GM12878 (cell line): ENCODE data around the gene ARAP2.

Experiments
- CHD2 ChIP-seq: IDR thresholded peaks from 2 replicates; pipeline ENCODE4 v1.6.1; 2011; ENCODE audit warnings: low read depth, low read length, improper control_type of control experiment, borderline replicate concordance
- CTCF ChIP-seq, 3 experiments: IDR thresholded peaks in 2 of 3; conservative IDR thresholded peaks in 1 of 3; 2 replicates each; pipeline ENCODE4 v1.5.1; 2011; ENCODE audit warnings: low read depth in 3 of 3, low read length in 3 of 3, mild to moderate bottlenecking in 3 of 3, control low read depth in 2 of 3, moderate library complexity in 2 of 3, inconsistent platforms in 1 of 3, mixed read lengths in 1 of 3; ENCODE audit not compliant: control insufficient read depth in 2 of 3, insufficient read depth in 1 of 3; ENCODE audit errors: extremely low read depth in 1 of 3
- ELK1 ChIP-seq: IDR thresholded peaks from 2 replicates; pipeline ENCODE4 v1.6.1; 2012; ENCODE audit warnings: low read depth, low read length, improper control_type of control experiment
- ETV6 ChIP-seq, 2 experiments: fragments of 450-650 bp in 1 of 2; IDR thresholded peaks in 1 of 2; conservative IDR thresholded peaks in 1 of 2; 2 replicates each; pipeline ENCODE4 v1.6.1; 2014; ENCODE audit warnings: antibody characterized with exemption in 1 of 2, borderline replicate concordance in 1 of 2, low read depth in 1 of 2, mild to moderate bottlenecking in 1 of 2, moderate library complexity in 1 of 2
- EZH2 ChIP-seq: IDR thresholded peaks from 2 replicates; pipeline ENCODE4 v1.6.1; 2012; ENCODE audit warnings: low read depth, mild to moderate bottlenecking, control low read depth, inconsistent platforms, low read length, borderline replicate concordance; ENCODE audit not compliant: control insufficient read depth
- IRF3 ChIP-seq: fragments of 450-650 bp; IDR thresholded peaks from 2 replicates; pipeline ENCODE4 v1.6.1; 2014; ENCODE audit warnings: mild to moderate bottlenecking
- KAT2A ChIP-seq: conservative IDR thresholded peaks from 2 replicates; pipeline ENCODE4 v1.6.1; 2011; ENCODE audit warnings: low read depth, low read length; ENCODE audit not compliant: control insufficient read depth
- POLR2AphosphoS2 ChIP-seq: IDR thresholded peaks from 2 replicates; pipeline ENCODE4 v1.6.1; 2011; ENCODE audit warnings: low read depth, mild to moderate bottlenecking, low read length, improper control_type of control experiment, moderate library complexity
- RAD21 ChIP-seq: IDR thresholded peaks from 2 replicates; pipeline ENCODE4 v1.6.1; 2011; ENCODE audit warnings: mild to moderate bottlenecking, low read depth, low read length, moderate library complexity; ENCODE audit not compliant: insufficient read depth
- SPI1 ChIP-seq: IDR thresholded peaks from 2 replicates; pipeline ENCODE4 v1.6.1; 2011; ENCODE audit warnings: low read depth, mild to moderate bottlenecking, low read length, moderate library complexity, borderline replicate concordance; ENCODE audit not compliant: insufficient read depth
- SUZ12 ChIP-seq: fragments of 200-600 bp; sonication (generic); IDR thresholded peaks from one replicate; pipeline ENCODE4 v1.6.1; 2018; ENCODE audit warnings: antibody characterized with exemption, mild to moderate bottlenecking; ENCODE audit not compliant: unreplicated experiment
- TCF12 ChIP-seq: IDR thresholded peaks from 2 replicates; pipeline ENCODE4 v1.6.1; 2011; ENCODE audit warnings: low read depth, mild to moderate bottlenecking, low read length

- TF ChIP-seq SPI1 (no peak), RAD21 (no peak), CTCF (IDR thresholded peaks at IDR 0.05 in 2 of 3, conservative IDR thresholded peaks at IDR 0.05 in 1 of 3; ENCODE audit: control insufficient read depth in 2 of 3, extremely low read depth in 1 of 3, insufficient read depth in 1 of 3, low read depth in 3 of 3, low read length in 3 of 3) (no peak), CHD2 (no peak), SUZ12 (no peak), ETV6 (conservative IDR thresholded peaks at IDR 0.05 in 1 of 2, IDR thresholded peaks at IDR 0.05 in 1 of 2; ENCODE audit: borderline replicate concordance in 1 of 2, low read depth in 1 of 2) (no peak), ELK1 (no peak), POLR2AphosphoS2 (no peak), KAT2A (no peak), TCF12 (no peak), IRF3 (no peak), EZH2 (no peak)
Observed at GRCh38 chr4:36026348-36026880, 217.9 kb downstream of the ARAP2 start.
